HG03280 (cell line): Measurements from ENCODE around the gene CDH4.

Experiments
- ATAC-seq: cut with Tn5 transposase; IDR thresholded peaks from one replicate; pipeline ENCODE4 v1.9.1; 2021; ENCODE audit warnings: mild to moderate bottlenecking, moderate library complexity; ENCODE audit not compliant: unreplicated experiment

CDH4 gene

DNA sequence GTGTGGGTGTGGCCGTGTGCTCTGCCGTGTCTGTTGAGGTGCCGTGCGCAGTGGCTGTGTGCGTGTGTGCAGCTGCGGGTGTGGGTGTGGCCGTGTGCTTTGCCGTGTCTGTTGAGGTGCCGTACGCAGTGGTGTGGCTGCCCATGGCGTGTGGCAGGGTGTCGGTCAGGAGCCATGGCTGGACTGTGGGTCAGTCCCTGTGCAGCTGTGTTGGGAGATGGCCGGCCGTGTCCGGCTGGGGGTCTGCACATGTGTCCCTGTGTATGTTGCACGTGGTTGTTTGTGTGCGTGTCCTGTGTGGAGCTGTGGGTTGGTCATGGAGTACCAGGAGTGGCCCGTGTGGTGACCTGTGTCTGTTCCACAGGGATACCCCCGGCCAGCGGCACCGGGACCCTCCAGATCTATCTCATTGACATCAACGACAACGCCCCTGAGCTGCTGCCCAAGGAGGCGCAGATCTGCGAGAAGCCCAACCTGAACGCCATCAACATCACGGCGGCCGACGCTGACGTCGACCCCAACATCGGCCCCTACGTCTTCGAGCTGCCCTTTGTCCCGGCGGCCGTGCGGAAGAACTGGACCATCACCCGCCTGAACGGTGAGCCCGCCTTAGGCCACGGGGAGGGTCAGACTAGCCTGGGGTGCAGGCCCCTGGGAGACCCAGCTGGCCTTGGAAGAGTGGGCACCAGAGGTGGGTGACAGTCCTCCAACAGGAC lies 675.9 kb downstream of the CDH4 start:
- no peak for ATAC-seq

DNA sequence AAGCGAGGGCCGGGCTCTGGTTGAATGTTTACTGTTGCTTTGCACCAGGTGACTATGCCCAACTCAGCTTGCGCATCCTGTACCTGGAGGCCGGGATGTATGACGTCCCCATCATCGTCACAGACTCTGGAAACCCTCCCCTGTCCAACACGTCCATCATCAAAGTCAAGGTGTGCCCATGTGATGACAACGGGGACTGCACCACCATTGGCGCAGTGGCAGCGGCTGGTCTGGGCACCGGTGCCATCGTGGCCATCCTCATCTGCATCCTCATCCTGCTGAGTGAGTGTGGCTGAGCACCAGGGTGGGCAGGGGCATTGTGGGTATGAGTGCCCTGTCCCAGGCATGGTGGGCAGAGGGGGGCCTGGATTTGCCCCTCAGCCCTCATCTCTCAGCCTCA lies 677.5 kb downstream of the CDH4 start:
- ATAC-seq: no peak

DNA sequence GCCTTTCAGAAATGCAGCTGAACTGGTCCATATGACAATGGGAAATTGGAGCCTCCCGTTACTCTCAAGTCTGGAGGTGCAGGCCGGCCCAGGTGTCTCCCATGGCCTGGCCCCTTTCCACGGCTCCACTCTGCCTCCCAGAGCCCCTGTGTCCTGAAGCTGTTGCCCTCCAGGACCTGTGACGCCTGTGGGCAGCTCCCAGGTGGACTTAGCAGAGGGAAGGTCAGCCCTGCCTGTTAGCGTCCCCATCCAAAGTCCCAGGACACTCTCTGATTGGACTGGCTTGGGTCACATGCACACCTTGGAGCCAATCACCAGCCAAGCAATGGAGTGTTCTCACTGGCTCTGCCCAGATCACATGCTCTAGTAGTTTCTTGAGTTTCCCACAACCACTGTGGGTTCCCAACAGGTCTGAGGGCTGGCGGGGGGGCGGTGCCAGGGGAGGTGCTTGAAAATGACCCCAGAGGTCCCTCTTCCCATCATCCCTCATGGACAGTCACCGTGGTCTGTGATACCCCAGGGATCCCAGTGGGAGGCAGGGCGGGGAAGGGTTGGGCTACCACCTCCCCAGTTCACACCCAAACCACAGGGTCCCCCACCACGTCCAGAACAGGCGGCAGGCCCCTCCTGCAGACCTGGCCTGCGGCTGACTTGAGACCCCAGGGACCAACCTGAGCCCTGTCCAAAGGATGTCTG lies 678.1 kb downstream of the CDH4 start:
- no peak for ATAC-seq

DNA sequence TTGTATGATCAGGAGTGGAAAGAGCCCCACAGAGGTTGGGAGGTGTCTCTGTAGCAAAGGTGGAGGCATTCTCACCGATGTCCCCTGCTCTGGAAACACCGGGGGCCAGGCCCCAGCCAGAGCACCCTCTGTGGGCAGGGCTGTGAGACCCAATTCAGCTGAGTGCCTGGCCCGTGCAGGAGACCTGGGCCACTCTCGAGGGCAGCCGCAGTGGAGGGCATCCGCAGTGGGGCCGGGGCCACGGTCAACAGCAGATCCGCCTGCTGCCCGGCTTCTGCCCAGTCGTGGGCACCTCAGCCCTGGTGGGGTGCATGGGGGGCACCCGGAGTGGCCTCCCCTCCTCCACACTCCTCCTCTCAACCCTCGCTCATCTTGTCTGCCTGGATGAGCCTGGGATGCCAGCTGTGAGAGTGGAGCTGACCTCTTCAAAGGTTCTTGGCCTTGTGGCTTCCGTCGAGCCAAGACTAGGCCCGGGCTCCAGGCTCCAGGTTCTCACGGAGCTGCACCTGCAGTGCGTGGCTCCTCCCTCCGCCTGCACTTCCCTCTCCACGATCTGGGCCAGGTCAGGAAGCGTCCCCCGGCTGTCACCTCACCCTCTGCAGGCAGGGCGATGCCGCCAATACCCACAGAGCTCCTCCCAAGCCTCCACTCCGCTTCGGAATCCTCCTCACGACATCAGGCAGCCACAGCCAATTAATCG lies 678.9 kb downstream of the CDH4 start:
- no peak for ATAC-seq

DNA sequence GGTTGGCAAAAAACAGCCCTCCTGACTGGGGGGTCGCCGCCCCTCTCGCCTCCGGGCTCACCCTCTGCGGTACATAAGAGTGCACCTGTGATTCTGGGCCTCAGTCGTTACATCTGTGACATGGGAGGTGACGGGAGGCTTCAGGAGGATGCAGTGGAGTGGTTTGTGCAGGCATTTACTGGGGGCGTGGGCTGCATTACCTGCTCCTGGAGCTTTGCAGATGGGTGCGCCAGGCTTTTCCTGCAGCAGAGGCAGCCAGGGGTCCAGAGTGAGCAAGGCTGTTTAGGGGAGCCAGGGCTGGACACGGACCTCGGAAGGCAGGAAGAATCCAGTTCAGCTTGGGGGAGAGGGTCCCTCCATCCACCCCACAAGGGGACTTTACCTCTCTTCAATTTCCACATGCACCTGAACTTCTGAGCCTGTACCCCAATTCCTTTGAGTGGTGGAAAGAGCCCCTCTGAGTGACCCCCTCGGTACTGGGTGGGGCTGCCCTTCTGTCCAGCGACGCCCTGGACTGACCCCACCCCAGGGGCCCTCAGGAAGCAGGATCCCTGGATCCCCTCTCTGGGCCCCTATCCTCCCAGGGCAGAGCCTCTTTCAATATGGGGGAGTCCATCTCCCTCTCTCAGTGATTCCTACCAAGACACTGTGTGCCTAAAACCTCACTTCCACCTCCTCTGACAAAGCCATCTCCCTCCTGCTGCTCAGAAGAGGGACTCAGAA lies 679.6 kb downstream of the CDH4 start:
- ATAC-seq: no peak

DNA sequence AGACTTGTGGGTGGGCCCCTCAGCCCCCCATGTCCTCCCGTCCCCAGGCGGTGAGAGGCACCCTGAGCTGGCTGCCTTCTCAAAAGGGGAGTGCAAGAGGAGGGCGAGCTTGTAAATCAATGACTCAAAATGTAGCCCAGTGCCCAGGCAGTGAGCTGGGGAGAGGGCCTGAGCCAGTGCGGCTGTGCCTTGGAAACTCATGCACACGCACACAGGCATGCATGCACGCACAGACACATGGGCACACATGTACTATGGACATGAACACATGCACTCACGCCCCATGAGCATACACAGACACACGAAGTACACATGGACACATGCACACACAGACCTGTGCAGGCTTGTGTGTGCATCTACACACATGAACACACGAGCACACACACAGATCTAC lies 680.1 kb downstream of the CDH4 start:
- no peak for ATAC-seq

DNA sequence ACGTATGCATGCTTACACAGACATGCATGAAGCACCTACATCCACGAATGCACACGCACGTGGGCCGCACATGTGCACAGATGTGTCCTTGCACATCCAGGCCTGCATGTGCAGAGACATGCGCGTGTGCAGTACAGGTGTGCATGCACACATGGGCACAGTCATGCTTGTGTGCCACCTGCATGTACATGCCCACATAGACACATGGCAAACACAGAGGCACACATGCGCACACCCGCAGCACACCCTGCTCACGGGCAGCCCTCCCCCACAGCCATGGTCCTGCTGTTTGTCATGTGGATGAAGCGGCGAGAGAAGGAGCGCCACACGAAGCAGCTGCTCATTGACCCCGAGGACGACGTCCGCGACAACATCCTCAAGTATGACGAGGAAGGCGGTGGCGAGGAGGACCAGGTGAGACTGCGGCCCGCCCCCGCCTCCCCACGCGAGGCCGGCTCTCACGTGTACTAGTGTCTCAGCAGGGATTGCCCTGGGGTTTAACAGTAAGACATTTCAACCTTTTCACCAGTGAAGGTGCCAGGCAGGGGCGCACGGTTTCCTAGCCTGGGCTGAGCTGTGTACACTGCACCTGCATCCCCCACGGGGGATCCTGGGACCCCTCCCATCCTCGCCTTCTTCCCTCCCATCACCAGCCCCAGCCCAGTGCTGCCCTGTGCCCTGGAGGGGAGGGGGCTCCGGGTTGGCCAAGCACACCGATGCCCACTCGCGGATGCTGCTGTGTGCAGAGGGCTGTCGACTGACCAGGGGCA lies 680.8 kb downstream of the CDH4 start:
- no peak for ATAC-seq

DNA sequence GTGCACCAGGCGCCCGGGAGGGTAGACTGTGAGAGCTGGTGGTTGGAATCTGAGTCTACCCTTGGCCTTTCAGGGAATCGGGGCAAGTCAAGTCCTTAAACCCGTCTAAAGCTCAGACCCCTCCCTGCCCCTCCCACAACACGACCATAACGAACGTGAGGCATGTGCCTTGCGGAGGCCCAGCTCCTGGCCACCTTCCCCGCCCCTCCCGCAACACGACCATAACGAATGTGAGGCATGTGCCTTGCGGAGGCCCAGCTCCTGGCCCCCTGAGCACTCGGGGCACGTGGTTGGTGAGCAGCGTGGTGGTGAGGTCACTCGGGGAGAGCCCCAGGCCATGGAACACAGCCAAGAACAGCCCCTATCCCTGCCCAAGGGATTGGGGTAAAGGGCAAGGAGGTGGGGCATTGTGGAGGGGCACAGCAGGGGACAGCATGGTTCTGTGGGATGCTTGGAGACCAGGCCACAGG lies 681.5 kb downstream of the CDH4 start:
- no peak for ATAC-seq

DNA sequence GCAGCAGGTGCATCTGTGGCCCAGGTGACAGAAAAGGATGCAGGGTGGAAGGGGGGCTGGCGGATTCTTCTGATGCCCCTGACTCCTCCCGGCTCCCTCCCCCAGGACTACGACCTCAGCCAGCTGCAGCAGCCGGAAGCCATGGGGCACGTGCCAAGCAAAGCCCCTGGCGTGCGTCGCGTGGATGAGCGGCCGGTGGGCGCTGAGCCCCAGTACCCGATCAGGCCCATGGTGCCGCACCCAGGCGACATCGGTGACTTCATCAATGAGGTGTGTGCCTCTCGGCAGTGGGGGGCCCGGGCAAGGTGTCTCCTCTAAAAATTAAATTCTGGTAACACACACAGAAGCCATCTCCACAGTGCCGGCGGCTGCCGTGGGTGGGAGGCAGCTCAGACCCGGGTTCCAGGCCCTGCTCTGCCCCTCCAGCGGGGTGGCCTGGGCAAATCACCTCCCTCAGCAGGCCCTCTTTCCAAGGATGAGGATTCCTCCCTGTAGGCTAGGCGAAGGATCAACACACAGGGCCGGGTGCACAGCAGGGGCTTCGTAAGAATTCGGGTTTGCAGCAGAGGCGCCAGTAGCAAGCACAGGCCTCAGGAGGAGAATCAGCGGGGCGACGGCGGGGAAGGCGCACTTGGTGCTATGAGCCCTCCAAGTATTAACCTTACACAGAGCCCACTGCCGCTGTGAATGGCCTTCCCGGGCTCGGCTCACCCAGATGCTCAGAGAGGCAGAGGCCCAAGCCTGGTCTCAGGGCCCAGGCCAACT lies 682.1 kb downstream of the CDH4 start:
- ATAC-seq: no peak

DNA sequence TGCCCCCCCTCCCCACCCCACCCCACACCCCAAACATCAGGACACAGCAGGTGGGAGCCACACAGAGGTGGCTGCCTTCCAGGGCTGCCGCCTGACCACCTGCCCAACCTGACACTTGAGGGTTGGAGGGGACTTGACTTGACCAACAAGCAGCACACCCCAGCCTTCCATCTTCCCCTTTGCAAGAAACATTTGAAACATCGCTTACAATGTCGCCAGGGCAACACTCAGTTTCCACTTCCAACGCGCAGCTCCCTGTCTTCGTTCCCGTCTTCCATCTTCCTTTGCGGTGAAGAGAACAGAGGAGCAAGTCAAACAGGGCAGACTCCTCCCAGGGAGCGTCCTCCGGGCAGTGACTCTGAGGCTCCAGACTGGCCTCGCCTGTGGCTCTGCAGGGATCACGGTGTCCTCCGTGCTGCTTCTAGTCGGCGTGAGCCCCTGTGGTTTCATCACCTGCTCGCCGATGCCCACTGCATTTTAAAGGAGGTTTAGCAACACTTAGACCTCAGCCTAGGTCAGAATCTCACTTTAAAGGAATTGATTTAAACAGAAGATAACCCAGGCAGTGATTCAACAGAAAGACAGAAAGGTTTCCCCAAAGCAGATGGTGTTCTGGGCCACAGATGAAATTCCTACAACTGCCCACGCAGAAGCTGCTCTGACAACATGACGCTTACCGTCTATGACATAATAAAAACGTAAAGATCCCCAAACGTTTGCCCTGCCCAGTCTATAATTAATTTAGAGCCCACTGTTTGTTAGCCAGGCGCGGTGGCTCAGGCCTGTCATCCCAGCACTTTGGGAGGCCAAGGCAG lies 682.9 kb downstream of the CDH4 start:
- no peak for ATAC-seq

DNA sequence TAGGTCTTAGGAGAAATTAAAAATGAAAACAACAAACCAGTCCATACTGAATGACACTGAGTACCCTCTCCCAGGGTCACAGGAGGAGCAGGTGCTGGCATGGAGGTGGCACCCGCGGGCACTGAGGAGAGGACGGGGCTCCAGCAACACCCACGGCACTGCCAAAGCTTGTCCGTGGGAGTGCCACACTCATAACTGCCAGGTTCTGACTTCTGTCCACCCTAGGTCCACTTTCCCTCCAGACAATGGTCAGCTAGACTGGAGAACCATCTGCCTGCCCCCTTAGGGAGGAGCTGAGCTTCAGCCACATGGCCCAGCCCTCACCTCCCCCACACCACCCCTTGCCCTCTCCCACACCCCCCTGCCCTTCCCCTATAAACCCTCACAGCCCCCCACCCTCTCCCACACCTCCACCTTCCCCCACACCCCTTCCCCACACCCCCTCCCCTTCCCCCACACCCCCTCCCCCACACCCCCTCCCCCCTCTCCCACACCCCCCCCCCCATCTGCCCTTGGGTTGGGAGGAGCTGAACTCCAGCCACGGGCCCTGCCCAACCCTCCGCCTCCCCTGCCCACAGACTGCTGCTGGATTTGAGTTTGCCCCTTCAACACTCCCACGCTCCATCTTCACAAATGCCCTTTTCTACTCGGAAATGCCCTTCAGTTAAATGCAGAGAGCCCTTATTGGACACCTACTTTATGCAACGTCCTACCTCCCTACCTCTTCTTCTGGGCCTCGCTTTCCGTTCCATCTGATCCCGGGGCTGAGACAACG lies 684.1 kb downstream of the CDH4 start:
- no peak for ATAC-seq

DNA sequence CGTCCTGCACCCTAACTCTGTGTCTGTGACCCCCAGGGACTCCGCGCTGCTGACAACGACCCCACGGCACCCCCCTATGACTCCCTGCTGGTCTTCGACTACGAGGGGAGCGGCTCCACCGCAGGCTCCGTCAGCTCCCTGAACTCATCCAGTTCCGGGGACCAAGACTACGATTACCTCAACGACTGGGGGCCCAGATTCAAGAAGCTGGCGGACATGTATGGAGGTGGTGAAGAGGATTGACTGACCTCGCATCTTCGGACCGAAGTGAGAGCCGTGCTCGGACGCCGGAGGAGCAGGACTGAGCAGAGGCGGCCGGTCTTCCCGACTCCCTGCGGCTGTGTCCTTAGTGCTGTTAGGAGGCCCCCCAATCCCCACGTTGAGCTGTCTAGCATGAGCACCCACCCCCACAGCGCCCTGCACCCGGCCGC lies 684.7 kb downstream of the CDH4 start:
- no peak for ATAC-seq

DNA sequence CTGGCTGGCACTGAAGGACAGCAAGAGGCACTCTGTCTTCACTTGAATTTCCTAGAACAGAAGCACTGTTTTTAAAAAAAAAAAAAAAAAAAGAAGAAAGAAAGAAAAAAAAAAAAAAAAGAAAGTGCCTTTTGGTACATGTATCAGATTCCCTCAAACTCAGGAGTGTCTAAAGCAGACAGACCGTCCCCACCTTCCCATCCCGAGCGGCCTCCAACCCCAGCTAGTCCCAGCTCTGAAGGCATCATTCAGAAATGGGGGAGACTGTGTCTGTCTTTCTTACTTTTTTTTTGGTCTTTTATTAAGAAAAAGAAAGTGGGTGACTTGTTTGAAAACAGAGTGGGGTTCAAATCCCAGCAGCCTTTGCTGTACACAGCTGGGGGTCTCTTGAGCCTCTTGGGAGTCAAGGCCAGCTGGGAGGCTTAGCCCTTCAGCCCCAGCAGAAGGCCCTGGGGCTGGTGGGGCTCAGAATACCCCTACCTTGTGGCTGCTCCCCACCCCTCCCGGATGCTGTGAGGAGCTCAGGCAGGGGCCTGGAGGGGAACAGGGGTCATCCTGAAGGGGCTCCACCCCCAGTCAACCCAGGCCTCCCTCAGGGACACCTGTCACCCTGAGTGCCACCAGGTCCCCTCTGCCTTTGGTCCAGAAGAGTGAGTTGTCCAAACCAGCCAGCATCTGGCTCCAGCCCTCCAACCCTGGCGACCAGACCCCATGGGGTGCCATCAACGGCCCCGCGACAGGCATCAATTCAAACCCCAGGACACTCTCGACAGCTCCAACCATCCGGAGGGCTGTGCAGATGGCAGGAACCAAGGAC lies 685.3 kb downstream of the CDH4 start:
- no peak for ATAC-seq

DNA sequence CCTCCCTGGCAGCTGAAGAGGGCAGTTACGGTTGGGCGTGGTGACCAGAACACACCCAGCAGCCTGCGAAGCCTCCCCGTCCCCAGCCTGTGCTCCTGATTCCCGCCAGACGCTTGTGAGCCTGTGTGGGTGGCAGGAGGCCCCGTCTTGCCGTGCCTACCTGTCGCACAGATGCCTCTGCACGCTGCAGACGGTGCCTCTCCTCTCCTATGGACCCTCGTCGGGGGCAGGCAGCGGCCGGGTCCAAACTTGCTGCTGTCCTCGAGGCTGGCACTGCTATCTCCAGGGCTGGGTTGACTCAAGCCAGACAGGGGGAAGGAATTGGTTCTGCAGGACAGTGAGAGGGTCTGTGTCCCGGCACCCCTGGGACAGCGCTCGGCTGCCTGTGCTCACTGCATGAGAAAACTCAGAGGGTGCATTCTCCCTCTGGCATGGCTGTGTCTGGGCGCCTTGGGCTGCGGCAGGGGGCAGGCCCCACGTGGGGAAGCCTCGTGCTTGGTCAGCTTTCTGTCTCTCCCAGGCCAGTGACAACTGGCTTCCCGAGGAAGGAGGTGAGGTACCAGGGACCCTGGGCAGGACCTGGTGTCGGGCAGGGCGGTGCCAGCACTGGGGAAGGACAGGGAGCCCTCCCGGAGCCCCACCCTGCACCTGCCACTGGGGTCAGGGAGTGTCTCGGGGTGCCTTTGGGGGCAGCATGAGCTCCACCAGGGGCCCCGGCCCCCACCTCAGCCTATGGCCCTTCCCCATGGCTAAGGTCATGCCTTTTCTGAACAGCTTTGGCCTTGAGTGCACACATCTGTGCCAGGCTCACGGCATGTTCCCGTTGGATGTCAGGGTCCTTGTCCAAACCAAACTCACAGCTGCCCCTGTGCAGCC lies 686.1 kb downstream of the CDH4 start:
- no peak for ATAC-seq

DNA sequence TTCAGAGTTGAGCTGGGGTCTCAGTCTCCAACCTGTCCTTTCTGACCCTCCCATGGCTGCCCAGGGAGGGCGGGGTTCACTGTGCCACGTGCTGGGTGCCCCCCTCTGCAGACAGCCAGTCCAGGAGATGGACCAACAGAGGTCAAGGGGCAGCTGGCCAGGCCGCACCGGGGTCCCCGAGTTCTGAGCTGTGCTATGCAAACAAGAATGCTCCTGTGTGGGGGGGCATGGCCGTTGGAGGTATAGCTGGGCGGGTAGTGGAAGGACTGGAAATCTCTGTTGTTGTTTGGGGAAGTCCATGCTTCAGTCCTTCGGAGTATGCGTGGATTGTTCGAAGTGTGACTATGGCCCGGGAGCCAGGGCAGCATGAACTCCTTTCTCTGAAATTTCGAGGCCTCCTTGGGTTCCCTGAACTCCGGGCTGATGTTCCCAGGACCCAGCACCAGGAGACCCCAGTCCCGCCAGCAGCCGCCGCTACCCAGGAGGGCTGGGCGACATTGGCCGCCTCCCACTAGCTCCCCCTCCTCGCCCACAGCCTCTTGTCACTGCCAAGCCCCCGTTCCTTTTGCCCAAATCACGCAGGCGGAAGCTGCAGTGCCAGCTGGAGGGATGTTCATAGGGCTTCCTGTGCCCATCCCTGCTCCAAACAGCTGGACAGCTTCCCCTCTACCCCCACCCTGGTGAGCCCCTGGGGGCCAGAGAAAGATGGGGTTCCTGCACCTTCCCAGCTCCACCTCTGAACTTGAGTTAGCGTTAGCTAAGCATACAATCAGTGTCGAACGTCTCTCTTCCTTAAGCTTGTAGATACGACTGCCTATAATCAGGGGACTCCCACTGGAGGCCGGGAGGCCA lies 687.0 kb downstream of the CDH4 start:
- ATAC-seq: no peak
